C4-2B (cell line): ENCODE measurements around the gene RAD1.

Source experiments
- CTCF ChIP-seq: fragments of 450-650 bp; conservative IDR thresholded peaks from 2 replicates; pipeline ENCODE4 v1.5.1; 2017; ENCODE audit warnings: mild to moderate bottlenecking
- ZFX ChIP-seq: fragments of 450-650 bp; IDR thresholded peaks from 2 replicates; pipeline ENCODE4 v1.6.1; 2017

GRCh38 chr5:34918025-34918424 is 2.7 kb upstream of the RAD1 start:
- TF ChIP-seq CTCF (no peak), ZFX (no peak)
